T follicular helper cell (primary cell): ENCODE measurements around the gene ZNF48.

Experiments
- DNase-seq: peaks from one replicate; pipeline ENCODE4 v3.0.0-alpha.2; 2020; ENCODE audit warnings: low read depth

The ZNF48 gene

GRCh38 chr16:30444231-30445148, 49.3 kb downstream of the ZNF48 start:
- no peak for DNase-seq

GRCh38 chr16:30445149-30445407, 49.9 kb downstream of the ZNF48 start:
- no peak for DNase-seq

- peak; percentile 93 for DNase-seq
Measured at GRCh38 chr16:30445408-30446202, 50.4 kb downstream of the ZNF48 start, which contains the start of gene SEPHS2. Gene SEPHS2, minus strand, starts transcription at chr16:30445874. Its CDS starts 147 bp downstream, at chr16:30445727.

GRCh38 chr16:30446203-30446595, 51.0 kb downstream of the ZNF48 start:
- DNase-seq = no peak

GRCh38 chr16:30447512-30448226, 52.4 kb downstream of the ZNF48 start:
- DNase-seq = no peak

- no peak for DNase-seq
Measured at GRCh38 chr16:30449116-30449435, 53.9 kb downstream of the ZNF48 start.
